ENCODE results near the gene SLC25A29. TPM values are rescaled to one million over a fixed set of nuclear protein-coding genes. Genes with fewer than 3 reads are reported as not detected.

Gene SLC25A29
- total RNA-seq, 1 donor from 2014 or later, result 58.9 TPM

DNA sequence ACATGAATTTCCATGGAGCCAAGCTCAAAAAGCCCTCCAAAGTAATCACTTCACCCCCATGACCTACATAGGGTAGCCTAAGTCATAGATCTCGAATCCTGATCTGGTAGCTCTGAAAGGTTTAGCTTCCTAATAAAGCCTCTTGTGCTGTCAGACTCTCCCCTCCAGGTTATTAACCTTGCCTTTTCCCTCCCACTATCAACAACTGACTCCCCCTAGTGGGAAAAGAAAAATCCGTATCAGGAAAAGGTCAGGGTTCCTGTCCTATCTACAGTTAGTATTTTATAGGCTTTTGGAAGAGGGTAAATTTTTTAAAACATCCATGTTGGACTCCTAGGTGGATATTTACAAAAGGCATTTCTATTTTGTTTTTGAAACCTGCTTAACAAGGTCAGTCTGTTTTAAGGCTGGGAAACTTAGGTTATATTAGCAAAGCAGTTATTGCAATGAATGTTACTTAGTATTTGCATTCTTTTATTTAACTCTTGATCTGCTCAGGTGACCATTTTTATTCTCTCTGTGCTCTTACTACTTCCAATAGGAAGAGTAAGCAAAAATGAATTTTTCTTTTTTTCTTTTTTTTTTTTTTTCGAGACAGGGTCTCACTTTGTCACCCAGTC lies 59.3 kb downstream of the SLC25A29 start:
- no peak overlapping the region for H3K4me3 ChIP-seq

DNA sequence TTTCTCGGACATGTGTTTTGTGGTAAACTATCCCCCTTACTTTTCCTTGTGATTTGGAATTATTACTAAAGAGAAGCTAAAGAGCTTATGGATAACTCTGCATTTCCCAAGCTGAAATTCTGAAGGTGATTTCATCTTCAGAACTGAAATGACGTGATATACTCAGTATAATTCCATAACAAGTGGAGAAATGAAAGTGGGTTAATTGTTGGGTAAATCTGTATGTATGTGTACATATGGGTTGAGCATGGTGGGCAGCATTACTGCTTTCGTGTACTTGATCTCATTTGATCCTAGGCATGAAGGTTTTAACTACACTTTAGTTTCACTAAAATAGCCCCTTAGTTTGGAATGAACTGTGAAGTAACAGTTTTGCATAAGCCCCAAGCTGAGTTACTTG lies 63.2 kb downstream of the SLC25A29 start:
- Histone ChIP-seq H3K4me1 (peaks cover 70% of the 10 kb centered on the region), H3K27me3 (no peaks in the 10 kb centered on the region), H3K36me3 (no peaks in the 10 kb centered on the region), H3K27ac (no peak overlapping the region), H3K4me3 (no peak overlapping the region), H3K9me3 (no peaks in the 10 kb centered on the region)
- intact Hi-C loops (cut with DNase I), result loop anchor here (5.0 kb wide), 1 partner anchor 139 kb away; no protein-coding TSS in a partner anchor
- TF ChIP-seq POLR2A (IDR thresholded peaks at IDR 0.05) (no peak), POLR2AphosphoS5 (IDR thresholded peaks at IDR 0.05; ENCODE audit: insufficient read depth in 1 of 2, low read depth in 1 of 2) (no peak)
- TF ChIP-seq, protein P1, sequence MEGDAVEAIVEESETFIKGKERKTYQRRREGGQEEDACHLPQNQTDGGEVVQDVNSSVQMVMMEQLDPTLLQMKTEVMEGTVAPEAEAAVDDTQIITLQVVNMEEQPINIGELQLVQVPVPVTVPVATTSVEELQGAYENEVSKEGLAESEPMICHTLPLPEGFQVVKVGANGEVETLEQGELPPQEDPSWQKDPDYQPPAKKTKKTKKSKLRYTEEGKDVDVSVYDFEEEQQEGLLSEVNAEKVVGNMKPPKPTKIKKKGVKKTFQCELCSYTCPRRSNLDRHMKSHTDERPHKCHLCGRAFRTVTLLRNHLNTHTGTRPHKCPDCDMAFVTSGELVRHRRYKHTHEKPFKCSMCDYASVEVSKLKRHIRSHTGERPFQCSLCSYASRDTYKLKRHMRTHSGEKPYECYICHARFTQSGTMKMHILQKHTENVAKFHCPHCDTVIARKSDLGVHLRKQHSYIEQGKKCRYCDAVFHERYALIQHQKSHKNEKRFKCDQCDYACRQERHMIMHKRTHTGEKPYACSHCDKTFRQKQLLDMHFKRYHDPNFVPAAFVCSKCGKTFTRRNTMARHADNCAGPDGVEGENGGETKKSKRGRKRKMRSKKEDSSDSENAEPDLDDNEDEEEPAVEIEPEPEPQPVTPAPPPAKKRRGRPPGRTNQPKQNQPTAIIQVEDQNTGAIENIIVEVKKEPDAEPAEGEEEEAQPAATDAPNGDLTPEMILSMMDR (IDR thresholded peaks at IDR 0.05), result no peak
- no peak for DNase-seq (ENCODE audit: extremely low spot score in 2 of 2)

More for the DNA sequence above, 59.3 kb downstream of the SLC25A29 start:
- H3K4me1 ChIP-seq, result peaks cover 82% of the 10 kb centered on the region
- TF ChIP-seq, protein P1 (IDR thresholded peaks at IDR 0.05), result peak; percentile 15 to 46 (median 19)
- TF ChIP-seq POLR2A (IDR thresholded peaks at IDR 0.05) (no peak), POLR2AphosphoS5 (IDR thresholded peaks at IDR 0.05; ENCODE audit: insufficient read depth in 1 of 2, low read depth in 1 of 2) (no peak)
- H3K27me3 ChIP-seq, result no peaks in the 10 kb centered on the region
- H3K27ac ChIP-seq, result no peak overlapping the region
- no peaks in the 10 kb centered on the region for H3K9me3 ChIP-seq
- intact Hi-C loops (cut with DNase I), result no loop called here
- no peak for DNase-seq (ENCODE audit: extremely low spot score in 2 of 2)
- no peaks in the 10 kb centered on the region for H3K36me3 ChIP-seq

DNA sequence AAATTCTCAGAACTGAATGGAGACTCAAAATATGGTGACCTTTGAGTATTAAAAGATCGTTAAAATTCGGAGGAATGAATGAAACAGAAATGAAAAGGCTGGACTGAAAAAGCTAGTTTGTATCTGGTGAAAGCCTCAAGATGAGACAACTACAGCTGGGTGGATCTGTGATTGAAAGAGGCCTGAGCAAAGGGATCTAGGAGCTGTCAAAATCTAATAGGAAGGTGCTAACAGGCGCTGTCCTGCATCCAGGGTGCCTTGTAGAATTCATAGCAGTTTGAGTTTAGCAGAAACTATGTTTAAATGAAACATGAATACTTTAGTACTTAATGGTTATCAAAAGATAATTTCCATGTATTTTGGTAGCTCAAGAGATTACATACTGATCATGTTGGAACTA lies 65.0 kb downstream of the SLC25A29 start:
- intact Hi-C loops (cut with DNase I), result loop anchor here (5.0 kb wide), 1 partner anchor 141 kb away; no protein-coding TSS in a partner anchor
- Histone ChIP-seq H3K9me3 (no peaks in the 10 kb centered on the region), H3K4me3 (peak overlapping the region; percentile 84 to 100), H3K27me3 (no peaks in the 10 kb centered on the region), H3K36me3 (no peaks in the 10 kb centered on the region), H3K4me1 (peaks cover 68% of the 10 kb centered on the region), H3K27ac (peak overlapping the region; percentile 99)
- no peak for DNase-seq (ENCODE audit: extremely low spot score in 2 of 2)
- TF ChIP-seq, protein P1 (IDR thresholded peaks at IDR 0.05), result no peak
- no peak for TF ChIP-seq POLR2AphosphoS5 (IDR thresholded peaks at IDR 0.05; ENCODE audit: insufficient read depth in 1 of 2, low read depth in 1 of 2)

MicroRNA genes within 50 kb of the gene (microRNA counts, 767-probe panel; counts per million panel counts)
- microRNA hsa-miR-345-5p, result 238 to 261 counts per million in 2 donors

Small RNAs within 50 kb of the gene (microRNA-seq; reads per million reads assigned to microRNA genes)
- 63.2 reads per million, percentile 47 among the genes with 10 or more reads in this experiment for gene MIR345 (ENCODE audit: borderline number of aligned reads, borderline replicate concordance)
- not detected for gene MIR6764 (ENCODE audit: borderline number of aligned reads, borderline replicate concordance)

Small RNAs within 50 kb of the gene (small RNA-seq; reads per million reads assigned to genes)
- 3.8 reads per million, percentile 81 among the genes with 10 or more reads in this experiment for gene MIR345
- not detected for gene RN7SL523P

Other genes starting within 250 kb of the SLC25A29 start
- gene EVL, start 241.0 kb downstream of the SLC25A29 start, total RNA-seq, result 112 TPM
- 19.9 TPM for gene DEGS2, start 146.8 kb downstream of the SLC25A29 start, total RNA-seq
- gene YY1, start 67.3 kb downstream of the SLC25A29 start, total RNA-seq, result 43.0 TPM
- gene SLC25A47, start 16.9 kb upstream of the SLC25A29 start, total RNA-seq, result not detected
- gene WDR25, start 70.0 kb upstream of the SLC25A29 start, total RNA-seq, result 4.2 TPM